ENCODE measurements around the gene SLIRP. TPM values are rescaled to one million over a fixed set of nuclear protein-coding genes. Genes with fewer than 3 reads are reported as not detected.
A peak's percentile ranks its signal among the peaks of the same experiment; 100 is the strongest.

SLIRP gene
- total RNA-seq, 2 experiments from 2014 or later: 56.4 to 76.7 TPM

- no peaks in the 10 kb centered on the region for H3K9me3 Mint-ChIP-seq
- peaks cover 30% of the 10 kb centered on the region for H3K4me1 Mint-ChIP-seq
- H3K36me3 Mint-ChIP-seq (ENCODE audit: low read depth): peaks cover 61% of the 10 kb centered on the region
- H3K27ac Mint-ChIP-seq: no peak overlapping the region
- DNase-seq: no peak
- no peak overlapping the region for H3K4me3 Mint-ChIP-seq
- CTCF ChIA-PET: interaction anchor here (1.0 kb wide), 1 partner anchor 294 kb away, joined by 3 read pairs; no protein-coding TSS in a partner anchor
- POLR2A ChIA-PET: interaction anchor here (1.7 to 4.0 kb wide), 2 partner anchors 7 to 11 kb away, joined by 6 to 26 read pairs; partner anchors contain the start of gene SNW1
- H3K27me3 Mint-ChIP-seq: no peaks in the 10 kb centered on the region
Observed at GRCh38 chr14:77752799-77753516, 45.1 kb downstream of the SLIRP start.

- DNase-seq: peak; percentile 93
- H3K27me3 Mint-ChIP-seq: no peaks in the 10 kb centered on the region
- H3K4me3 Mint-ChIP-seq: peak within 1 kb of the TSS; percentile 95
- POLR2A ChIA-PET: interaction anchor here (0.7 to 2.9 kb wide), 14 partner anchors 9 to 440 kb away, joined by 3 to 29 read pairs (median 4); partner anchors contain the start of genes ADCK1, ALKBH1, GSTZ1 and POMT2
- no peaks in the 10 kb centered on the region for H3K9me3 Mint-ChIP-seq
- CTCF ChIA-PET: interaction anchor here (0.9 to 3.0 kb wide), 2 partner anchors 34 to 40 kb away, joined by 3 to 7 read pairs; partner anchors contain the start of gene ADCK1
- peak within 1 kb of the TSS; percentile 93 for H3K27ac Mint-ChIP-seq
- H3K4me1 Mint-ChIP-seq: peaks cover 41% of the 10 kb centered on the region
- peaks cover 26% of the 10 kb centered on the region for H3K36me3 Mint-ChIP-seq (ENCODE audit: low read depth)
Observed at GRCh38 chr14:77760381-77761204, 52.7 kb downstream of the SLIRP start, which contains the start of gene SNW1. SNW1 (minus strand) TSS chr14:77761156; CDS start chr14:77761127, 29 bp downstream.

- peaks cover 37% of the 10 kb centered on the region for H3K4me1 Mint-ChIP-seq
- ChIA-PET POLR2A (interaction anchor here (1.1 to 2.9 kb wide), 7 partner anchors 10 to 54 kb away, joined by 3 to 29 read pairs (median 11); partner anchors contain the start of genes ADCK1, ALKBH1 and SLIRP), CTCF (interaction anchor here (3.0 kb wide), 1 partner anchor 39 kb away, joined by 7 read pairs; the partner anchor contains the start of gene ADCK1)
- peak; percentile 19 for DNase-seq
- H3K27ac Mint-ChIP-seq: peak overlapping the region; percentile 93
- peaks cover 26% of the 10 kb centered on the region for H3K36me3 Mint-ChIP-seq (ENCODE audit: low read depth)
- H3K9me3 Mint-ChIP-seq: no peaks in the 10 kb centered on the region
- H3K4me3 Mint-ChIP-seq: peak overlapping the region; percentile 95
- no peaks in the 10 kb centered on the region for H3K27me3 Mint-ChIP-seq
Observed at GRCh38 chr14:77761205-77761931, 53.5 kb downstream of the SLIRP start.

- Mint-ChIP-seq H3K36me3 (ENCODE audit: low read depth) (peaks cover 18% of the 10 kb centered on the region), H3K9me3 (no peaks in the 10 kb centered on the region), H3K4me3 (no peak overlapping the region), H3K27ac (no peak overlapping the region), H3K4me1 (peaks cover 29% of the 10 kb centered on the region), H3K27me3 (no peaks in the 10 kb centered on the region)
- POLR2A ChIA-PET: interaction anchor here (1.0 to 1.5 kb wide), 3 partner anchors 11 to 55 kb away, joined by 3 to 6 read pairs (median 4); partner anchors contain the start of genes ADCK1 and SLIRP
- CTCF ChIA-PET: interaction anchor here (3.0 kb wide), 1 partner anchor 37 kb away, joined by 7 read pairs; the partner anchor contains the start of gene ADCK1
- DNase-seq: no peak
Observed at GRCh38 chr14:77763316-77763715, 55.4 kb downstream of the SLIRP start.

- H3K27me3 Mint-ChIP-seq: no peaks in the 10 kb centered on the region
- ChIA-PET CTCF (no interaction called here), POLR2A (interaction anchor here (1.0 to 1.5 kb wide), 3 partner anchors 12 to 56 kb away, joined by 3 to 6 read pairs (median 4); partner anchors contain the start of genes ADCK1 and SLIRP)
- H3K36me3 Mint-ChIP-seq (ENCODE audit: low read depth): peaks cover 11% of the 10 kb centered on the region
- no peak for DNase-seq
- no peak overlapping the region for H3K27ac Mint-ChIP-seq
- peaks cover 26% of the 10 kb centered on the region for H3K4me1 Mint-ChIP-seq
- H3K4me3 Mint-ChIP-seq: no peak overlapping the region
- H3K9me3 Mint-ChIP-seq: no peaks in the 10 kb centered on the region
Observed at GRCh38 chr14:77763978-77764377, 56.1 kb downstream of the SLIRP start.

Other genes with a start within 250 kb of the SLIRP start
- not detected for gene ISM2, start 209.3 kb upstream of the SLIRP start, total RNA-seq
- 10 to 100 TPM; 40.6 to 43.2 TPM for gene SPTLC2, start 91.5 kb upstream of the SLIRP start, total RNA-seq
- gene ALKBH1, start 80 bp upstream of the SLIRP start, total RNA-seq: 10 to 100 TPM; 12.5 to 12.8 TPM
- 100 to 1,000 TPM; 117 to 120 TPM for gene SNW1, start 53.1 kb downstream of the SLIRP start, total RNA-seq
- 1 to 10 TPM; 2.2 to 2.8 TPM for gene ADCK1, start 92.0 kb downstream of the SLIRP start, total RNA-seq